Measurements from ENCODE around the gene OPN1SW.

Gene OPN1SW
- total RNA-seq: 0 reads per million in 3 donors

- no peaks in the 10 kb centered on the region for H3K9me3 ChIP-seq (ENCODE audit: control insufficient read depth, low read length)
- no peak within 1 kb of the TSS for H3K4me3 ChIP-seq (ENCODE audit: insufficient read depth, low read depth, low read length, poor library complexity, severe bottlenecking)
- no peaks in the 10 kb centered on the region for H3K27me3 ChIP-seq (replicated peaks; ENCODE audit: control insufficient read depth, insufficient read depth, low read length, poor library complexity, severe bottlenecking)
- no peaks in the 10 kb centered on the region for H3K4me1 ChIP-seq (ENCODE audit: control insufficient read depth, insufficient read depth, low read length, poor library complexity, severe bottlenecking)
- DNase-seq: no peak
- peaks cover 14% of the 10 kb centered on the region for H3K36me3 ChIP-seq (ENCODE audit: control insufficient read depth, insufficient read depth, low read length)
- no peak within 1 kb of the TSS for H3K27ac ChIP-seq (ENCODE audit: insufficient read depth, low read length, poor library complexity, severe bottlenecking)
Observed at GRCh38 chr7:128775744-128776474, at the start of gene OPN1SW. OPN1SW (minus strand) TSS chr7:128775794; CDS start chr7:128775781, 13 bp downstream.

- no peaks in the 10 kb centered on the region for H3K9me3 ChIP-seq (ENCODE audit: control insufficient read depth, low read length)
- no peak for DNase-seq
- no peaks in the 10 kb centered on the region for H3K27me3 ChIP-seq (replicated peaks; ENCODE audit: control insufficient read depth, insufficient read depth, low read length, poor library complexity, severe bottlenecking)
- H3K4me1 ChIP-seq (ENCODE audit: control insufficient read depth, insufficient read depth, low read length, poor library complexity, severe bottlenecking): no peaks in the 10 kb centered on the region
- no peak overlapping the region for H3K27ac ChIP-seq (ENCODE audit: insufficient read depth, low read length, poor library complexity, severe bottlenecking)
- no peaks in the 10 kb centered on the region for H3K36me3 ChIP-seq (ENCODE audit: control insufficient read depth, insufficient read depth, low read length)
- H3K4me3 ChIP-seq (ENCODE audit: insufficient read depth, low read depth, low read length, poor library complexity, severe bottlenecking): no peak overlapping the region
Observed at GRCh38 chr7:128821724-128822123, 46.1 kb upstream of the OPN1SW start.

GRCh38 chr7:128818694-128819093, 43.1 kb upstream of the OPN1SW start:
- H3K36me3 ChIP-seq (ENCODE audit: control insufficient read depth, insufficient read depth, low read length): no peaks in the 10 kb centered on the region
- no peaks in the 10 kb centered on the region for H3K9me3 ChIP-seq (ENCODE audit: control insufficient read depth, low read length)
- DNase-seq: no peak
- H3K27me3 ChIP-seq (replicated peaks; ENCODE audit: control insufficient read depth, insufficient read depth, low read length, poor library complexity, severe bottlenecking): no peaks in the 10 kb centered on the region
- no peaks in the 10 kb centered on the region for H3K4me1 ChIP-seq (ENCODE audit: control insufficient read depth, insufficient read depth, low read length, poor library complexity, severe bottlenecking)
- no peak overlapping the region for H3K4me3 ChIP-seq (ENCODE audit: insufficient read depth, low read depth, low read length, poor library complexity, severe bottlenecking)
- H3K27ac ChIP-seq (ENCODE audit: insufficient read depth, low read length, poor library complexity, severe bottlenecking): no peak overlapping the region

GRCh38 chr7:128815289-128815942, 39.8 kb upstream of the OPN1SW start:
- H3K27ac ChIP-seq (ENCODE audit: insufficient read depth, low read length, poor library complexity, severe bottlenecking): no peak overlapping the region
- H3K4me1 ChIP-seq (ENCODE audit: control insufficient read depth, insufficient read depth, low read length, poor library complexity, severe bottlenecking): no peaks in the 10 kb centered on the region
- no peaks in the 10 kb centered on the region for H3K36me3 ChIP-seq (ENCODE audit: control insufficient read depth, insufficient read depth, low read length)
- H3K9me3 ChIP-seq (ENCODE audit: control insufficient read depth, low read length): no peaks in the 10 kb centered on the region
- no peak for DNase-seq
- no peak overlapping the region for H3K4me3 ChIP-seq (ENCODE audit: insufficient read depth, low read depth, low read length, poor library complexity, severe bottlenecking)
- no peaks in the 10 kb centered on the region for H3K27me3 ChIP-seq (replicated peaks; ENCODE audit: control insufficient read depth, insufficient read depth, low read length, poor library complexity, severe bottlenecking)

- no peaks in the 10 kb centered on the region for H3K4me1 ChIP-seq (ENCODE audit: control insufficient read depth, insufficient read depth, low read length, poor library complexity, severe bottlenecking)
- no peaks in the 10 kb centered on the region for H3K27me3 ChIP-seq (replicated peaks; ENCODE audit: control insufficient read depth, insufficient read depth, low read length, poor library complexity, severe bottlenecking)
- no peak overlapping the region for H3K4me3 ChIP-seq (ENCODE audit: insufficient read depth, low read depth, low read length, poor library complexity, severe bottlenecking)
- no peak for DNase-seq
- H3K9me3 ChIP-seq (ENCODE audit: control insufficient read depth, low read length): no peaks in the 10 kb centered on the region
- H3K27ac ChIP-seq (ENCODE audit: insufficient read depth, low read length, poor library complexity, severe bottlenecking): no peak overlapping the region
- H3K36me3 ChIP-seq (ENCODE audit: control insufficient read depth, insufficient read depth, low read length): no peaks in the 10 kb centered on the region
Observed at GRCh38 chr7:128814499-128814898, 38.9 kb upstream of the OPN1SW start.

- H3K27ac ChIP-seq (ENCODE audit: insufficient read depth, low read length, poor library complexity, severe bottlenecking): no peak overlapping the region
- H3K36me3 ChIP-seq (ENCODE audit: control insufficient read depth, insufficient read depth, low read length): no peaks in the 10 kb centered on the region
- H3K27me3 ChIP-seq (replicated peaks; ENCODE audit: control insufficient read depth, insufficient read depth, low read length, poor library complexity, severe bottlenecking): no peaks in the 10 kb centered on the region
- no peak for DNase-seq
- H3K4me1 ChIP-seq (ENCODE audit: control insufficient read depth, insufficient read depth, low read length, poor library complexity, severe bottlenecking): no peaks in the 10 kb centered on the region
- H3K4me3 ChIP-seq (ENCODE audit: insufficient read depth, low read depth, low read length, poor library complexity, severe bottlenecking): no peak overlapping the region
- no peaks in the 10 kb centered on the region for H3K9me3 ChIP-seq (ENCODE audit: control insufficient read depth, low read length)
Observed at GRCh38 chr7:128812514-128813168, 37.0 kb upstream of the OPN1SW start.

GRCh38 chr7:128811631-128812430, 36.2 kb upstream of the OPN1SW start:
- Histone ChIP-seq H3K4me1 (ENCODE audit: control insufficient read depth, insufficient read depth, low read length, poor library complexity, severe bottlenecking) (no peaks in the 10 kb centered on the region), H3K27me3 (replicated peaks; ENCODE audit: control insufficient read depth, insufficient read depth, low read length, poor library complexity, severe bottlenecking) (no peaks in the 10 kb centered on the region), H3K27ac (ENCODE audit: insufficient read depth, low read length, poor library complexity, severe bottlenecking) (no peak overlapping the region), H3K4me3 (ENCODE audit: insufficient read depth, low read depth, low read length, poor library complexity, severe bottlenecking) (no peak overlapping the region), H3K9me3 (ENCODE audit: control insufficient read depth, low read length) (no peaks in the 10 kb centered on the region), H3K36me3 (ENCODE audit: control insufficient read depth, insufficient read depth, low read length) (no peaks in the 10 kb centered on the region)
- no peak for DNase-seq

GRCh38 chr7:128810997-128811396, 35.4 kb upstream of the OPN1SW start:
- H3K4me1 ChIP-seq (ENCODE audit: control insufficient read depth, insufficient read depth, low read length, poor library complexity, severe bottlenecking): no peaks in the 10 kb centered on the region
- no peaks in the 10 kb centered on the region for H3K27me3 ChIP-seq (replicated peaks; ENCODE audit: control insufficient read depth, insufficient read depth, low read length, poor library complexity, severe bottlenecking)
- no peaks in the 10 kb centered on the region for H3K36me3 ChIP-seq (ENCODE audit: control insufficient read depth, insufficient read depth, low read length)
- no peak overlapping the region for H3K27ac ChIP-seq (ENCODE audit: insufficient read depth, low read length, poor library complexity, severe bottlenecking)
- H3K4me3 ChIP-seq (ENCODE audit: insufficient read depth, low read depth, low read length, poor library complexity, severe bottlenecking): no peak overlapping the region
- no peak for DNase-seq
- H3K9me3 ChIP-seq (ENCODE audit: control insufficient read depth, low read length): no peaks in the 10 kb centered on the region

- Histone ChIP-seq H3K27ac (ENCODE audit: insufficient read depth, low read length, poor library complexity, severe bottlenecking) (no peak overlapping the region), H3K27me3 (replicated peaks; ENCODE audit: control insufficient read depth, insufficient read depth, low read length, poor library complexity, severe bottlenecking) (no peaks in the 10 kb centered on the region), H3K9me3 (ENCODE audit: control insufficient read depth, low read length) (no peaks in the 10 kb centered on the region), H3K4me1 (ENCODE audit: control insufficient read depth, insufficient read depth, low read length, poor library complexity, severe bottlenecking) (no peaks in the 10 kb centered on the region), H3K4me3 (ENCODE audit: insufficient read depth, low read depth, low read length, poor library complexity, severe bottlenecking) (no peak overlapping the region), H3K36me3 (ENCODE audit: control insufficient read depth, insufficient read depth, low read length) (no peaks in the 10 kb centered on the region)
- no peak for DNase-seq
Observed at GRCh38 chr7:128810473-128810872, 34.9 kb upstream of the OPN1SW start.

All from effector memory CD4-positive, alpha-beta T cell (primary cell).